ENCODE data around the gene BBLN. TPM values are rescaled to one million over a fixed set of nuclear protein-coding genes. Genes with fewer than 3 reads are reported as not detected.

BBLN gene
- polyA plus RNA-seq, 1 donor from 2014 or later, result 330 TPM

GRCh38 chr9:128136816-128137793 is 23.0 kb upstream of the BBLN start:
- Histone ChIP-seq H4K20me1 (ENCODE audit: insufficient read depth) (no peaks in the 10 kb centered on the region), H2AFZ (ENCODE audit: low read depth, low read length) (no peak overlapping the region), H3K9me2 (ENCODE audit: insufficient read depth, low read length) (no peaks in the 10 kb centered on the region), H3K79me2 (replicated peaks; ENCODE audit: insufficient read depth, low read length) (no peaks in the 10 kb centered on the region), H3K4me2 (ENCODE audit: low read length) (no peak overlapping the region), H3K27ac (ENCODE audit: low read length) (no peak overlapping the region), H3K9me3 (ENCODE audit: low read length) (no peaks in the 10 kb centered on the region), H3K4me3 (ENCODE audit: low read length) (no peak overlapping the region), H3F3A (ENCODE audit: insufficient read depth, low read length, poor library complexity, severe bottlenecking) (no peaks in the 10 kb centered on the region), H3K36me3 (ENCODE audit: insufficient read depth, low read length) (no peaks in the 10 kb centered on the region), H3K9ac (ENCODE audit: low read length) (no peak overlapping the region), H3K27me3 (ENCODE audit: insufficient read depth, low read depth, low read length) (no peaks in the 10 kb centered on the region)
- TF ChIP-seq REST (IDR thresholded peaks at IDR 0.05; ENCODE audit: borderline replicate concordance) (no peak), TAF1 (IDR thresholded peaks at IDR 0.05; ENCODE audit: low read depth) (no peak), CTCF (IDR thresholded peaks at IDR 0.05; ENCODE audit: poor library complexity, severe bottlenecking) (no peak), RAD21 (conservative IDR thresholded peaks at IDR 0.05) (no peak), POLR2AphosphoS5 (IDR thresholded peaks at IDR 0.05) (no peak), MXI1 (conservative IDR thresholded peaks at IDR 0.05; ENCODE audit: poor library complexity, severe bottlenecking) (no peak), SMC3 (conservative IDR thresholded peaks at IDR 0.05; ENCODE audit: poor library complexity) (no peak), EP300 (conservative IDR thresholded peaks at IDR 0.05; ENCODE audit: poor library complexity, severe bottlenecking) (no peak), EZH2 (IDR thresholded peaks at IDR 0.05; ENCODE audit: borderline replicate concordance, insufficient read depth, low read length, poor library complexity, severe bottlenecking) (no peak)

- H3F3A ChIP-seq (ENCODE audit: insufficient read depth, low read length, poor library complexity, severe bottlenecking), result no peaks in the 10 kb centered on the region
Measured at GRCh38 chr9:128138001-128138400, 22.1 kb upstream of the BBLN start.

More at GRCh38 chr9:128138001-128138400, 22.1 kb upstream of the BBLN start:
- Histone ChIP-seq H3K36me3 (ENCODE audit: insufficient read depth, low read length) (no peaks in the 10 kb centered on the region), H3K27me3 (ENCODE audit: insufficient read depth, low read depth, low read length) (no peaks in the 10 kb centered on the region), H4K20me1 (ENCODE audit: insufficient read depth) (no peaks in the 10 kb centered on the region), H3K9me2 (ENCODE audit: insufficient read depth, low read length) (no peaks in the 10 kb centered on the region), H3K27ac (ENCODE audit: low read length) (no peak overlapping the region), H3K4me3 (ENCODE audit: low read length) (no peak overlapping the region), H3K4me2 (ENCODE audit: low read length) (no peak overlapping the region), H3K9ac (ENCODE audit: low read length) (no peak overlapping the region), H3K9me3 (ENCODE audit: low read length) (no peaks in the 10 kb centered on the region), H3K79me2 (replicated peaks; ENCODE audit: insufficient read depth, low read length) (no peaks in the 10 kb centered on the region), H2AFZ (ENCODE audit: low read depth, low read length) (no peak overlapping the region)
- no peak for TF ChIP-seq SMC3 (conservative IDR thresholded peaks at IDR 0.05; ENCODE audit: poor library complexity)
- TF ChIP-seq EZH2 (IDR thresholded peaks at IDR 0.05; ENCODE audit: borderline replicate concordance, insufficient read depth, low read length, poor library complexity, severe bottlenecking), result no peak
- no peak for TF ChIP-seq EP300 (conservative IDR thresholded peaks at IDR 0.05; ENCODE audit: poor library complexity, severe bottlenecking)
- TF ChIP-seq TAF1 (IDR thresholded peaks at IDR 0.05; ENCODE audit: low read depth), result no peak
- no peak for TF ChIP-seq MXI1 (conservative IDR thresholded peaks at IDR 0.05; ENCODE audit: poor library complexity, severe bottlenecking)
- no peak for TF ChIP-seq CTCF (IDR thresholded peaks at IDR 0.05; ENCODE audit: poor library complexity, severe bottlenecking)
- TF ChIP-seq RAD21 (conservative IDR thresholded peaks at IDR 0.05), result no peak
- TF ChIP-seq POLR2AphosphoS5 (IDR thresholded peaks at IDR 0.05), result no peak
- TF ChIP-seq REST (IDR thresholded peaks at IDR 0.05; ENCODE audit: borderline replicate concordance), result no peak

Data from neural cell (in vitro differentiated cells).